Karpas-422 (cell line): Measurements from ENCODE around the gene ADPRHL1. TPM values are rescaled to one million over a fixed set of nuclear protein-coding genes. Genes with fewer than 3 reads are reported as not detected.
"Not testable (repeated sequence)": the region's sequence is repeated elsewhere in the genome, so short reads cannot be mapped to it uniquely, and the experiment has no call there.

ENCODE experiments used
- DNase-seq: peaks from one replicate; pipeline ENCODE4 v3.0.0-alpha.2; 2015
- H2AFZ ChIP-seq: fragments of 200-600 bp; sonication (generic); 2 replicates; pipeline ENCODE4 v1.6.1; 2014; ENCODE audit warnings: antibody characterized with exemption, low read length, mixed read lengths
- H3K27ac ChIP-seq: fragments of 200-600 bp; sonication (generic); 2 replicates; pipeline ENCODE4 v1.5.1; 2014; ENCODE audit warnings: mild to moderate bottlenecking, low read length, moderate library complexity
- H3K27me3 ChIP-seq: fragments of 200-600 bp; sonication (generic); 2 replicates; pipeline ENCODE4 v1.6.1; 2014; ENCODE audit warnings: low read length, mixed read lengths
- H3K36me3 ChIP-seq: fragments of 200-600 bp; sonication (generic); 2 replicates; pipeline ENCODE4 v1.6.1; 2014; ENCODE audit warnings: low read length, mixed read lengths; ENCODE audit not compliant: insufficient read depth
- H3K4me1 ChIP-seq: fragments of 200-600 bp; sonication (generic); 2 replicates; pipeline ENCODE4 v1.6.1; 2014; ENCODE audit warnings: mild to moderate bottlenecking, low read length, mixed read lengths
- H3K4me2 ChIP-seq: fragments of 200-600 bp; sonication (generic); 2 replicates; pipeline ENCODE4 v1.6.1; 2014; ENCODE audit warnings: low read length, low read depth, mild to moderate bottlenecking; ENCODE audit not compliant: poor library complexity, severe bottlenecking
- H3K4me3 ChIP-seq: fragments of 200-600 bp; sonication (generic); 2 replicates; pipeline ENCODE4 v1.5.1; 2014; ENCODE audit warnings: mild to moderate bottlenecking, antibody characterized with exemption, low read length, mixed read lengths
- H3K79me2 ChIP-seq: fragments of 200-600 bp; sonication (generic); 2 replicates; pipeline ENCODE4 v1.6.1; 2014; ENCODE audit warnings: mild to moderate bottlenecking, low read length, mixed read lengths
- H3K9ac ChIP-seq: fragments of 200-600 bp; sonication (generic); 2 replicates; pipeline ENCODE4 v1.6.0; 2014; ENCODE audit warnings: low read length
- H3K9me2 ChIP-seq: fragments of 200-600 bp; sonication (generic), shearing (Covaris generic); replicated peaks from 2 replicates; pipeline ENCODE4 v1.6.0; 2014; ENCODE audit warnings: mild to moderate bottlenecking, low read length, moderate library complexity; ENCODE audit not compliant: insufficient read depth
- H3K9me3 ChIP-seq: fragments of 300-700, 200-600 bp; sonication (generic); 2 replicates; pipeline ENCODE4 v1.6.1; 2014; ENCODE audit warnings: low read length, mixed read lengths
- H4K20me1 ChIP-seq: fragments of 200-600 bp; sonication (generic); 2 replicates; pipeline ENCODE4 v1.6.1; 2014; ENCODE audit warnings: mild to moderate bottlenecking, antibody characterized with exemption, low read length, low read depth; ENCODE audit not compliant: insufficient read depth
- total RNA-seq: library from RNA; depleted of rRNA; stranded (reverse); fragments of >200 nt; shearing (Covaris generic); gene quantifications from 2 replicates; pipeline ENCODE4 v1.2.3, GENCODE V29; 2014; ENCODE audit warnings: low replicate concordance

The ADPRHL1 gene
- total RNA-seq, 1 experiment from 2014 or later = 10.2 TPM

GRCh38 chr13:113457510-113457909 is 4.2 kb upstream of the ADPRHL1 start:
- Histone ChIP-seq H3K4me1 (peaks cover 33% of the 10 kb centered on the region), H3K79me2 (no peaks in the 10 kb centered on the region), H4K20me1 (no peaks in the 10 kb centered on the region), H3K9me3 (no peaks in the 10 kb centered on the region), H3K27me3 (no peaks in the 10 kb centered on the region), H3K9ac (no peak overlapping the region), H3K9me2 (no peaks in the 10 kb centered on the region), H3K4me3 (no peak overlapping the region), H2AFZ (no peak overlapping the region), H3K36me3 (peaks cover 30% of the 10 kb centered on the region), H3K4me2 (no peak overlapping the region), H3K27ac (no peak overlapping the region)
- peak; percentile 28 for DNase-seq

- Histone ChIP-seq H3K27me3 (no peaks in the 10 kb centered on the region), H2AFZ (no peak overlapping the region)
- DNase-seq = no peak
Observed at GRCh38 chr13:113456116-113456702, 2.9 kb upstream of the ADPRHL1 start.

GRCh38 chr13:113455384-113455783 is 2.1 kb upstream of the ADPRHL1 start:
- Histone ChIP-seq H3K27me3 (no peaks in the 10 kb centered on the region), H3K9me3 (no peaks in the 10 kb centered on the region), H3K36me3 (peaks cover 25% of the 10 kb centered on the region), H4K20me1 (no peaks in the 10 kb centered on the region), H3K79me2 (no peaks in the 10 kb centered on the region), H3K4me1 (peaks cover 53% of the 10 kb centered on the region), H3K27ac (no peak overlapping the region; the same call in 1 of the 2 replicates), H3K9me2 (no peaks in the 10 kb centered on the region), H3K9ac (no peak overlapping the region), H3K4me3 (no peak overlapping the region), H3K4me2 (no peak overlapping the region), H2AFZ (no peak overlapping the region)
- no peak for DNase-seq

More at GRCh38 chr13:113456116-113456702, 2.9 kb upstream of the ADPRHL1 start:
- H3K9ac ChIP-seq = no peak overlapping the region
- H3K4me1 ChIP-seq = peaks cover 46% of the 10 kb centered on the region
- H3K79me2 ChIP-seq = no peaks in the 10 kb centered on the region
- H3K9me3 ChIP-seq = no peaks in the 10 kb centered on the region
- no peak overlapping the region for H3K4me2 ChIP-seq
- H3K9me2 ChIP-seq = no peaks in the 10 kb centered on the region
- peaks cover 26% of the 10 kb centered on the region for H3K36me3 ChIP-seq
- no peaks in the 10 kb centered on the region for H4K20me1 ChIP-seq
- H3K27ac ChIP-seq = no peak overlapping the region
- H3K4me3 ChIP-seq = no peak overlapping the region

GRCh38 chr13:113454936-113455335 is 1.6 kb upstream of the ADPRHL1 start:
- Histone ChIP-seq H3K4me2 (no peak overlapping the region), H3K4me1 (peaks cover 57% of the 10 kb centered on the region), H4K20me1 (no peaks in the 10 kb centered on the region), H3K9me3 (no peaks in the 10 kb centered on the region), H3K27me3 (no peaks in the 10 kb centered on the region), H3K27ac (peak overlapping the region; percentile 91; the same call in 1 of the 2 replicates), H3K79me2 (no peaks in the 10 kb centered on the region), H3K9me2 (no peaks in the 10 kb centered on the region), H3K9ac (no peak overlapping the region), H3K4me3 (no peak overlapping the region), H3K36me3 (peaks cover 23% of the 10 kb centered on the region), H2AFZ (no peak overlapping the region)
- DNase-seq = no peak

- Histone ChIP-seq H3K9me3 (peaks cover 1% of the 10 kb centered on the region; the same call in 1 of the 2 replicates), H3K27ac (peak overlapping the region; percentile 91), H3K4me1 (peaks cover 76% of the 10 kb centered on the region), H2AFZ (no peak overlapping the region), H3K4me3 (peak overlapping the region; percentile 51; the same call in 1 of the 2 replicates), H4K20me1 (no peaks in the 10 kb centered on the region; the same call in 1 of the 2 replicates), H3K9ac (peak overlapping the region; percentile 65), H3K4me2 (peak overlapping the region; percentile 65), H3K36me3 (peaks cover 7% of the 10 kb centered on the region), H3K9me2 (no peaks in the 10 kb centered on the region), H3K79me2 (peaks cover 3% of the 10 kb centered on the region), H3K27me3 (no peaks in the 10 kb centered on the region)
- peak; percentile 87 for DNase-seq
Observed at GRCh38 chr13:113452466-113452865, 822 bp downstream of the ADPRHL1 start.

- Histone ChIP-seq H3K27ac (peak overlapping the region; percentile 91), H4K20me1 (no peaks in the 10 kb centered on the region; the same call in 1 of the 2 replicates), H2AFZ (no peak overlapping the region), H3K4me3 (peak overlapping the region; percentile 42; the same call in 1 of the 2 replicates), H3K79me2 (peaks cover 4% of the 10 kb centered on the region), H3K27me3 (no peaks in the 10 kb centered on the region), H3K36me3 (peaks cover 12% of the 10 kb centered on the region), H3K9me3 (peaks cover 5% of the 10 kb centered on the region; the same call in 1 of the 2 replicates), H3K9me2 (no peaks in the 10 kb centered on the region), H3K4me1 (peaks cover 81% of the 10 kb centered on the region), H3K4me2 (peak overlapping the region; percentile 65), H3K9ac (peak overlapping the region; percentile 65)
- DNase-seq = no peak
Observed at GRCh38 chr13:113451951-113452421, 1.3 kb downstream of the ADPRHL1 start.

- Histone ChIP-seq H3K36me3 (peaks cover 12% of the 10 kb centered on the region), H3K4me3 (peak overlapping the region; percentile 78; the same call in 1 of the 2 replicates), H3K4me1 (peaks cover 90% of the 10 kb centered on the region), H3K9ac (peak overlapping the region; percentile 92), H3K4me2 (peak overlapping the region; percentile 88), H3K27ac (peak overlapping the region; percentile 91)
- not testable (repeated sequence) for H4K20me1 ChIP-seq, H3K79me2 ChIP-seq, H3K9me3 ChIP-seq, H3K9me2 ChIP-seq, H3K27me3 ChIP-seq, H2AFZ ChIP-seq
- peak; percentile 92 for DNase-seq
Observed at GRCh38 chr13:113450861-113451620, 2.2 kb downstream of the ADPRHL1 start.

- Histone ChIP-seq H3K9ac (peak overlapping the region; percentile 92), H3K4me2 (peak overlapping the region; percentile 88), H3K27ac (peak overlapping the region; percentile 91), H3K36me3 (peaks cover 12% of the 10 kb centered on the region), H3K4me3 (peak overlapping the region; percentile 78), H3K4me1 (peaks cover 89% of the 10 kb centered on the region)
- H3K27me3 ChIP-seq, H3K9me2 ChIP-seq, H2AFZ ChIP-seq, H4K20me1 ChIP-seq, H3K79me2 ChIP-seq, H3K9me3 ChIP-seq: not testable (repeated sequence)
- DNase-seq = peak; percentile 59
Observed at GRCh38 chr13:113450348-113450744, 2.9 kb downstream of the ADPRHL1 start.
